Caco-2 (cell line): ENCODE data around the gene PPM1L. TPM values are rescaled to one million over a fixed set of nuclear protein-coding genes. Genes with fewer than 3 reads are reported as not detected.

ENCODE experiments used
- BruUV-seq: library from RNA; stranded (reverse); fragments of 400-500 nt; replicated peaks from 2 replicates; lab custom pipeline; 2021; lab: Mats Ljungman, UMichigan
- CTCF ChIA-PET: fragments of 300-600 bp; sonication (Branson Sonifier 250); formaldehyde crosslinking; loops from one replicate; lab custom pipeline; 2022; ENCODE audit warnings: antibody characterized with exemption; lab: Charles Lee
- POLR2A ChIA-PET: fragments of 300-600 bp; sonication (Branson Sonifier 250); formaldehyde crosslinking; loops from one replicate; lab custom pipeline; 2022; ENCODE audit warnings: antibody characterized with exemption; lab: Charles Lee
- DNase-seq, 2 experiments: peaks; one replicate each; pipeline versions ENCODE4 v3.0.0 to v3.0.0-alpha.2; 2020 to 2022
- H3K27me3 ChIP-seq: replicated peaks from 2 replicates; pipeline ENCODE4 v1.6.0; 2011; ENCODE audit warnings: low read length; ENCODE audit not compliant: control insufficient read depth, insufficient read depth
- H3K36me3 ChIP-seq: 2 replicates; pipeline ENCODE4 v1.5.1; 2011; ENCODE audit warnings: low read length; ENCODE audit not compliant: control insufficient read depth, insufficient read depth
- H3K4me1 ChIP-seq: fragments of 250-450 bp; sonication (Bioruptor Pico); 2 replicates; pipeline ENCODE4 v1.5.1; 2020; ENCODE audit warnings: mild to moderate bottlenecking
- H3K4me3 ChIP-seq: 2 replicates; pipeline ENCODE4 v1.5.1; 2011; ENCODE audit warnings: low read depth, mild to moderate bottlenecking, control low read depth, low read length
- H3K9me3 ChIP-seq: fragments of 250-450 bp; sonication (Bioruptor Pico); 2 replicates; pipeline ENCODE4 v1.5.1; 2020; ENCODE audit warnings: mild to moderate bottlenecking, moderate library complexity
- H3K27ac Mint-ChIP-seq: one replicate; pipeline ENCODE4 v1.8.0; 2022; ENCODE audit warnings: mixed read lengths; ENCODE audit not compliant: unreplicated experiment
- H3K27me3 Mint-ChIP-seq: one replicate; pipeline ENCODE4 v1.8.0; 2022; ENCODE audit warnings: mixed read lengths; ENCODE audit not compliant: insufficient read depth, unreplicated experiment
- H3K36me3 Mint-ChIP-seq: one replicate; pipeline ENCODE4 v1.8.0; 2022; ENCODE audit warnings: mild to moderate bottlenecking, mixed read lengths; ENCODE audit not compliant: insufficient read depth, unreplicated experiment
- H3K4me1 Mint-ChIP-seq: one replicate; pipeline ENCODE4 v1.8.0; 2022; ENCODE audit warnings: low read depth, mixed read lengths; ENCODE audit not compliant: unreplicated experiment
- H3K4me3 Mint-ChIP-seq: one replicate; pipeline ENCODE4 v1.8.0; 2022; ENCODE audit warnings: mild to moderate bottlenecking, moderate library complexity, mixed read lengths; ENCODE audit not compliant: unreplicated experiment
- H3K9me3 Mint-ChIP-seq: one replicate; pipeline ENCODE4 v1.8.0; 2022; ENCODE audit warnings: mixed read lengths; ENCODE audit not compliant: unreplicated experiment
- CTCF ChIP-seq, 2 experiments: fragments of 200-600 bp in 1 of 2; IDR thresholded peaks; 1 replicate in 1 of 2; 2 replicates in 1 of 2; pipeline versions ENCODE4 v1.5.1 to v1.8.0; 2011 to 2022; ENCODE audit warnings: antibody characterized with exemption in 1 of 2, control low read depth in 1 of 2, inconsistent platforms in 1 of 2, low read depth in 1 of 2, low read length in 1 of 2, mild to moderate bottlenecking in 1 of 2, moderate library complexity in 1 of 2; ENCODE audit not compliant: insufficient read depth in 1 of 2, severe bottlenecking in 1 of 2, unreplicated experiment in 1 of 2
- intact Hi-C: fragments of 100-400 bp; cut with micrococcal nuclease; formaldehyde crosslinking; loops from one replicate; pipeline ENCODE4 v1.10.0; 2022; ENCODE audit not compliant: unreplicated experiment
- total RNA-seq: library from RNA; stranded (reverse); gene quantifications from 2 replicates; pipeline ENCODE4 v1.2.3, GENCODE V29; 2022

Gene PPM1L
- total RNA-seq, 1 experiment from 2014 or later: 2.0 TPM

DNA sequence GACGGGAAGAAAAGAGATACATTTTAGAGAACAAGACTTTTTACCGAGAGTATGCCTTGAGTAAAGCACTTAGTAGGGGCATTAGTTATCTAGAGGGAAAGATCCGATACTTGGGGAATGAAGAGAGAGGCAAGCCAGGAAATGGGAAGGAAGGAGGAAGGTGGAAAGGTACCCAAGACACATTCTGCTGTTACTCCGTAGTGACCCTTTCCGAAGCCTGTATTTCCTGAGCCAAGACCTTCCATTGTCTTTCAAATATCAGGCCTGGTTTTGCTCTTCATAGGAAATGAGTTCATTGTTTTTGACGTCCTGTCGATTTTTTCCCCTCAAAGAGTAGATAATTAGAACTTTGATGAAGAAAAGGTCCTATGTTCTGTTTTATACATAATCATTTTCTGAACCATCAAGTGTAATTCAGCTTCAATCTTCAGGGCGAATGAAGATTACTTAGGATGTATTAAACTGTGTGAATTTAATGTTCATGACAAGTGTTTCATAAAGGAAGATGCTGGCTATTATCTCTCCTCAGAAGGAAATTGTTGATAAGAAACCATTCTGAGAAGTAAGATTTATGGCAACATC, 95.7 kb downstream of the PPM1L start:
- H3K36me3 ChIP-seq: no peaks in the 10 kb centered on the region
- Mint-ChIP-seq H3K27me3 (peaks cover 7% of the 10 kb centered on the region), H3K9me3 (no peaks in the 10 kb centered on the region), H3K4me3 (no peak overlapping the region), H3K27ac (no peak overlapping the region), H3K4me1 (no peaks in the 10 kb centered on the region), H3K36me3 (no peaks in the 10 kb centered on the region)
- H3K4me3 ChIP-seq: no peak overlapping the region
- ChIA-PET CTCF (no interaction called here), POLR2A (no interaction called here)
- intact Hi-C loops: no loop called here
- DNase-seq: no peak
- H3K9me3 ChIP-seq: no peaks in the 10 kb centered on the region
- BruUV-seq: no TSS peak
- no peak for TF ChIP-seq CTCF (IDR thresholded peaks at IDR 0.05; ENCODE audit: insufficient read depth in 1 of 2, low read depth in 1 of 2, low read length in 1 of 2, severe bottlenecking in 1 of 2, unreplicated experiment in 1 of 2)
- H3K27me3 ChIP-seq: no peaks in the 10 kb centered on the region
- no peaks in the 10 kb centered on the region for H3K4me1 ChIP-seq

DNA sequence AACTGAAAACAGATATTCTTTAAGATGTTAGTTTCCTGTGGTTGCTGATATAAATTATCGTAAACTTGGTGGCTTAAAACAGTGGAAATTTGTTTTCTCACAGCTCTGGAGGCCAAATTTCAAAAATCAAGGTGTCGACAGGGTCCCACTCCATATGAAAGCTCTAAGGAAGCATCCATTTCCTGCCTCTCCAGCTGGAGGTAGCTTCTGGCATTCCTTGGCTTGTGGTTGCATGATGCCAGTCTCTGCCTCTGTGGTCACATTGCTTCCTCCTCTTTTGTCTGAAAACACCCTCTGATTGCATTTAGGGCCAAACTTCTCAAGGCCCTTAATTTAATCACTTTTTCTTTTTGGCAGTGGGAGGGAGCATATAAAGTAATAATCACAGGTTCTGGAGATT, 96.8 kb downstream of the PPM1L start:
- intact Hi-C loops: no loop called here
- CTCF ChIA-PET: no interaction called here

GRCh38 chr3:160856450-160856849, 100.4 kb downstream of the PPM1L start:
- no peak overlapping the region for H3K4me3 Mint-ChIP-seq
- POLR2A ChIA-PET: no interaction called here

More for the DNA sequence above, 96.8 kb downstream of the PPM1L start:
- Histone ChIP-seq H3K4me3 (no peak overlapping the region), H3K9me3 (no peaks in the 10 kb centered on the region), H3K36me3 (no peaks in the 10 kb centered on the region), H3K4me1 (no peaks in the 10 kb centered on the region), H3K27me3 (no peaks in the 10 kb centered on the region)
- no TSS peak for BruUV-seq
- H3K4me1 Mint-ChIP-seq: no peaks in the 10 kb centered on the region
- H3K27me3 Mint-ChIP-seq: peaks cover 7% of the 10 kb centered on the region
- no peaks in the 10 kb centered on the region for H3K36me3 Mint-ChIP-seq
- no peak overlapping the region for H3K27ac Mint-ChIP-seq
- no peak overlapping the region for H3K4me3 Mint-ChIP-seq
- DNase-seq: no peak
- no peaks in the 10 kb centered on the region for H3K9me3 Mint-ChIP-seq
- no peak for TF ChIP-seq CTCF (IDR thresholded peaks at IDR 0.05; ENCODE audit: insufficient read depth in 1 of 2, low read depth in 1 of 2, low read length in 1 of 2, severe bottlenecking in 1 of 2, unreplicated experiment in 1 of 2)
- POLR2A ChIA-PET: no interaction called here

More at GRCh38 chr3:160856450-160856849, 100.4 kb downstream of the PPM1L start:
- Mint-ChIP-seq H3K36me3 (no peaks in the 10 kb centered on the region), H3K9me3 (no peaks in the 10 kb centered on the region), H3K27me3 (peaks cover 3% of the 10 kb centered on the region), H3K4me1 (no peaks in the 10 kb centered on the region), H3K27ac (no peak overlapping the region)
- no TSS peak for BruUV-seq
- no peak for DNase-seq
- H3K36me3 ChIP-seq: no peaks in the 10 kb centered on the region
- CTCF ChIA-PET: no interaction called here
- H3K4me1 ChIP-seq: no peaks in the 10 kb centered on the region
- intact Hi-C loops: no loop called here
- no peak overlapping the region for H3K4me3 ChIP-seq
- TF ChIP-seq CTCF (IDR thresholded peaks at IDR 0.05; ENCODE audit: insufficient read depth in 1 of 2, low read depth in 1 of 2, low read length in 1 of 2, severe bottlenecking in 1 of 2, unreplicated experiment in 1 of 2): no peak
- H3K9me3 ChIP-seq: no peaks in the 10 kb centered on the region
- H3K27me3 ChIP-seq: no peaks in the 10 kb centered on the region
